Mammary epithelial cell (primary cell): ENCODE measurements around the gene RBM44.

Experiments used
- EZH2 ChIP-seq: IDR thresholded peaks from 2 replicates; pipeline ENCODE4 v1.6.1; 2012; ENCODE audit warnings: low read length, inconsistent platforms, borderline replicate concordance
- TF ChIP-seq, protein P1 (sequence below), 2 donors: IDR thresholded peaks in 1 of 2; conservative IDR thresholded peaks in 1 of 2; 2 replicates each; pipeline ENCODE4 v1.5.1; 2011 to 2012; ENCODE audit warnings: inconsistent platforms in 2 of 2, low read length in 2 of 2, mild to moderate bottlenecking in 2 of 2, control low read depth in 1 of 2, low read depth in 1 of 2; ENCODE audit not compliant: insufficient read depth in 1 of 2; ENCODE audit errors: extremely low read depth in 1 of 2

DNA sequence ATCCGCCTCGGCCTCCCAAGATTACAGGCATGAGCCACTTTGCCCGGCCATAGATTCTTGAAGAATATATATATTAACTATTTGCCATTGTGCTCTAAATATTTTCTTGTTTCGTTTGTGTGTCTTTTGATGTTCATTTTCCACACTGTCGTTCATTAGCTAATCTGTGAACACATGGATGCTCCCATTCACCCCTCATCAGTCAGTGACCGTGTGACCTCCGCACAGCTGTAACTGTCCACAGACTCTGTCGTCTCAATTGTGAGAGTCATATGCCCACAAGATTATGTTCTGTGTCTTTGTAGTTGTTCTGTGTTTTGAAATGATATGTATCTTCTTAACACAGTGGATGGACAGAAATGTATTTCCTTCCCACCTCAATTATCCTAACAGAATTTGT, 90.4 kb downstream of the RBM44 start:
- TF ChIP-seq, protein P1, sequence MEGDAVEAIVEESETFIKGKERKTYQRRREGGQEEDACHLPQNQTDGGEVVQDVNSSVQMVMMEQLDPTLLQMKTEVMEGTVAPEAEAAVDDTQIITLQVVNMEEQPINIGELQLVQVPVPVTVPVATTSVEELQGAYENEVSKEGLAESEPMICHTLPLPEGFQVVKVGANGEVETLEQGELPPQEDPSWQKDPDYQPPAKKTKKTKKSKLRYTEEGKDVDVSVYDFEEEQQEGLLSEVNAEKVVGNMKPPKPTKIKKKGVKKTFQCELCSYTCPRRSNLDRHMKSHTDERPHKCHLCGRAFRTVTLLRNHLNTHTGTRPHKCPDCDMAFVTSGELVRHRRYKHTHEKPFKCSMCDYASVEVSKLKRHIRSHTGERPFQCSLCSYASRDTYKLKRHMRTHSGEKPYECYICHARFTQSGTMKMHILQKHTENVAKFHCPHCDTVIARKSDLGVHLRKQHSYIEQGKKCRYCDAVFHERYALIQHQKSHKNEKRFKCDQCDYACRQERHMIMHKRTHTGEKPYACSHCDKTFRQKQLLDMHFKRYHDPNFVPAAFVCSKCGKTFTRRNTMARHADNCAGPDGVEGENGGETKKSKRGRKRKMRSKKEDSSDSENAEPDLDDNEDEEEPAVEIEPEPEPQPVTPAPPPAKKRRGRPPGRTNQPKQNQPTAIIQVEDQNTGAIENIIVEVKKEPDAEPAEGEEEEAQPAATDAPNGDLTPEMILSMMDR (conservative IDR thresholded peaks at IDR 0.05 in 1 of 2, IDR thresholded peaks at IDR 0.05 in 1 of 2; ENCODE audit: extremely low read depth in 1 of 2, insufficient read depth in 1 of 2, low read depth in 1 of 2, low read length in 2 of 2), result no peak
- no peak for TF ChIP-seq EZH2
